H1 (cell line): ENCODE results near the gene SMARCD2. TPM values are rescaled to one million over a fixed set of nuclear protein-coding genes. Genes with fewer than 3 reads are reported as not detected.

Source experiments
- CHD2 ChIP-seq: IDR thresholded peaks from 2 replicates; pipeline ENCODE4 v1.6.1; 2012; ENCODE audit warnings: low read length, improper control_type of control experiment
- KDM1A ChIP-seq: fragments of 200-600, 300-600 bp; sonication (generic); IDR thresholded peaks from 2 replicates; pipeline ENCODE4 v1.7.1; 2016; ENCODE audit warnings: mild to moderate bottlenecking, low read length, borderline replicate concordance
- SIX5 ChIP-seq: IDR thresholded peaks from 2 replicates; pipeline ENCODE4 v1.6.1; 2011; ENCODE audit warnings: mild to moderate bottlenecking, low read depth, low read length
- SP4 ChIP-seq: IDR thresholded peaks from 2 replicates; pipeline ENCODE4 v1.6.1; 2012; ENCODE audit warnings: low read length, inconsistent platforms
- TAF1 ChIP-seq: IDR thresholded peaks from 2 replicates; pipeline ENCODE4 v1.6.1; 2011; ENCODE audit warnings: mild to moderate bottlenecking, low read depth, low read length
- TCF12 ChIP-seq: IDR thresholded peaks from 2 replicates; pipeline ENCODE4 v1.6.1; 2011; ENCODE audit warnings: low read depth, mild to moderate bottlenecking, low read length
- polyA plus RNA-seq, 7 experiments: library from polyadenylated mRNA; depleted of rRNA in 3 of 7; stranded (reverse) in 5 of 7; unstranded in 2 of 7; fragments of >200 nt in 5 of 7; fragments of 200-250 nt in 2 of 7; gene quantifications; 1 replicate in 5 of 7; 2 replicates in 1 of 7; 4 replicates in 1 of 7; pipeline versions ENCODE4 v1.2.1 to v1.2.3, GENCODE V29; 2011 to 2013; ENCODE audit warnings: missing spikeins in 2 of 7, mixed read lengths in 2 of 7
- total RNA-seq: library from RNA; stranded (reverse); fragmentation: NEBNext Ultra II Directional; extraction: Animal tissue kit (Norgen Biotek cat#: 25700); gene quantifications from 2 replicates; pipeline ENCODE4 v1.2.1, GENCODE V29; 2021

The SMARCD2 gene
- total and polyA plus RNA-seq, 2 of the 8 experiments (the other 6 are each of a cell fraction or from before 2014, with no cell fraction given): 90.0 to 92.2 TPM

DNA sequence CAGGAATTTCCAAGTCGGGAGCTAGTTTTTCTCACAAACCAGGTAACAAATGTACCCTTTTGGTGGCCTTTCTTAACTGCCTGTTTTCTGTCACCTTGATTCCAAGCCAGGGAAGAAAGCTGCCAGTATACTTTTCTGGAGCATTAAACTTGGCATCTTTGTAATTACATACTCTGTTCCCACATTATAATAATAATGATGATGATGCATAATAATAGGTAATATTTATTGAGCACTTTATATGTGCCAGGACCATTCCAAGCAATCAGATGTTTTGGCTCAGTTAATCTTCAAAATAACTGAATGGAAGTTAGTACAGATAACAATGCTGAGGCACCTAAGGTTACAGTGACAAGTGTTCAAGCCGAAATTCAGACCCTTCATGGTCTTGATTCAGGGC lies 26.4 kb downstream of the SMARCD2 start (continued):
- TF ChIP-seq TCF12 (no peak), CHD2 (no peak), KDM1A (no peak), SIX5 (no peak), SP4 (no peak), TAF1 (no peak)
